NB4 (cell line): ENCODE measurements around the gene CXADR.
"Not testable (repeated sequence)": the region's sequence is repeated elsewhere in the genome, so short reads cannot be mapped to it uniquely, and the experiment has no call there.

Experiments used
- DNase-seq: peaks from one replicate; pipeline ENCODE4 v3.0.0; 2010; ENCODE audit warnings: low read depth
- H3K4me3 ChIP-seq: one replicate; pipeline ENCODE4 v1.5.1; 2011; ENCODE audit warnings: mild to moderate bottlenecking, low read depth, low read length, moderate library complexity
- MYC ChIP-seq: IDR thresholded peaks from 2 replicates; pipeline ENCODE4 v1.6.1; 2011; ENCODE audit warnings: low read depth, low read length
- POLR2A ChIP-seq: IDR thresholded peaks from 2 replicates; pipeline ENCODE4 v1.6.1; 2011; ENCODE audit warnings: mild to moderate bottlenecking; ENCODE audit not compliant: insufficient read length; ENCODE audit errors: extremely low read depth
- TF ChIP-seq, protein P1 (sequence below): IDR thresholded peaks from one replicate; pipeline ENCODE4 v1.5.1; 2012; ENCODE audit warnings: low read depth, low read length
- TF ChIP-seq, protein P2 (sequence below): IDR thresholded peaks from 2 replicates; pipeline ENCODE4 v1.6.1; 2011; ENCODE audit warnings: low read depth, low read length

The CXADR gene

DNA sequence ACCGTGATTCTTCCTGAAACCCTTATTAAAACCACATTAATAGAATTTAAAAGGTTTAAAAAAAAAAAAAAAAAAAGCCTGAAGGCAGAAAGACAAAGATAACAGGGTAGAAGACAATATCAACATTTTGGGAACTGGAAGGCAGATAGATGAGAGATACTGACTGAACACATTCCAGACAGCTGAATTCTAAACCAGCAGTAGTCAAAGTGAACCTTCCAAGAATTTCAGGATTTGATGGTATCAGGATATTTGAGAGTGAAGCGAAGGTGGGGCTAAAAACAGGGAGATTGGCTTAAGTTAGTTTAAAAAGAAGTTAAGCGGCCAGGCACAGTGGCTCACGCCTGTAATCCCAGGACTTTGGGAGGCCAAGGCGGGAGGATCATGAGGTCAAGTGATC, 5.3 kb upstream of the CXADR start:
- TF ChIP-seq POLR2A: no peak
- TF ChIP-seq, protein P1, sequence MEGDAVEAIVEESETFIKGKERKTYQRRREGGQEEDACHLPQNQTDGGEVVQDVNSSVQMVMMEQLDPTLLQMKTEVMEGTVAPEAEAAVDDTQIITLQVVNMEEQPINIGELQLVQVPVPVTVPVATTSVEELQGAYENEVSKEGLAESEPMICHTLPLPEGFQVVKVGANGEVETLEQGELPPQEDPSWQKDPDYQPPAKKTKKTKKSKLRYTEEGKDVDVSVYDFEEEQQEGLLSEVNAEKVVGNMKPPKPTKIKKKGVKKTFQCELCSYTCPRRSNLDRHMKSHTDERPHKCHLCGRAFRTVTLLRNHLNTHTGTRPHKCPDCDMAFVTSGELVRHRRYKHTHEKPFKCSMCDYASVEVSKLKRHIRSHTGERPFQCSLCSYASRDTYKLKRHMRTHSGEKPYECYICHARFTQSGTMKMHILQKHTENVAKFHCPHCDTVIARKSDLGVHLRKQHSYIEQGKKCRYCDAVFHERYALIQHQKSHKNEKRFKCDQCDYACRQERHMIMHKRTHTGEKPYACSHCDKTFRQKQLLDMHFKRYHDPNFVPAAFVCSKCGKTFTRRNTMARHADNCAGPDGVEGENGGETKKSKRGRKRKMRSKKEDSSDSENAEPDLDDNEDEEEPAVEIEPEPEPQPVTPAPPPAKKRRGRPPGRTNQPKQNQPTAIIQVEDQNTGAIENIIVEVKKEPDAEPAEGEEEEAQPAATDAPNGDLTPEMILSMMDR: no peak
- TF ChIP-seq MYC: no peak
- TF ChIP-seq, protein P2, sequence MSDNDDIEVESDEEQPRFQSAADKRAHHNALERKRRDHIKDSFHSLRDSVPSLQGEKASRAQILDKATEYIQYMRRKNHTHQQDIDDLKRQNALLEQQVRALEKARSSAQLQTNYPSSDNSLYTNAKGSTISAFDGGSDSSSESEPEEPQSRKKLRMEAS: no peak
- DNase-seq: no peak
- H3K4me3 ChIP-seq: no peak overlapping the region

DNA sequence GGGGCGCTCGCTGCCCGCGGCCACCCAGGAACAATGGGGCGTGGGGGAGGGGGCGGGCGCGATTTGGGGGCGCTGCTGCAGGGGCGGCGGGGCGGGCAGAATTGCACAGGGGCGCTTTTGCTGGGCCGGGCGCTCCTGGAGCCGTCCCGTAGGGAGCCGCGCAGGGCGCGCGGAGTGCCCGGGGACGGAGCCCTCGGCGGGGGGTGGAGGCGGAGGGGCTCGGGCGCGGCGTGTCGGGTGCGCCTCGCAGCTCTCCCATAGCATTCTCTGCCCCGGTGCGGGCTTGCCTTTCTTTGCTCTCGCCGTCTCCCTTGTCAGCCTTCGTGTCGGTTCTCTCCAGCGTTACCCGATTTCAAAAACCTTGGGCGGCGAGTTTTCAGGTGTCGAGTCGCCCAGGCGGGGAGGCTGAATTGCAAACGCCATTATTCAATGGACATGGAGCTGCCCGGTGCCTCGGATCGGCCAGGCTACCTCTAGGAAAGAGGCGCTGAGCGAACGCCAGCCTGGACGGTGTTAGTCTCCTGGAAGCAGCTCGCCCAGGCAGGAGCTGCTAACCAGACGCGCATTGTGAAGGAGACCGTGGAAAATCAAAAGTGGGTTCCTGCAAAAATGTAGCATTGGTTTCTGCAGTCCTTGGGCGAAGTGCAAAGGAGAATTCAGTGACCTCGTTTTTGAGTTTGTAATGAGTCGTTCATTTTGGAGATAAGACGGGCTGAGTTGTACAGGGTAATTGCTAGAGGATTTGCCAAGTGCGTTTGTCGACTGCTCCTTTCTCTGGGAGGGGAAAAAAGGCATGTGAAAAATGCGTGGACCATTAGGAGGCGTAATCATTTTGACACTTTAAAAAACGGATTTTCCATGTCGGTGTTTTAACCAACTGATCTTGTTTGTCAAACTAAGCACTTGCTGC, 626 bp downstream of the CXADR start:
- no peak overlapping the region for H3K4me3 ChIP-seq
- TF ChIP-seq MYC (no peak), POLR2A (no peak)
- TF ChIP-seq, protein P1: no peak
- TF ChIP-seq, protein P2: no peak
- no peak for DNase-seq

DNA sequence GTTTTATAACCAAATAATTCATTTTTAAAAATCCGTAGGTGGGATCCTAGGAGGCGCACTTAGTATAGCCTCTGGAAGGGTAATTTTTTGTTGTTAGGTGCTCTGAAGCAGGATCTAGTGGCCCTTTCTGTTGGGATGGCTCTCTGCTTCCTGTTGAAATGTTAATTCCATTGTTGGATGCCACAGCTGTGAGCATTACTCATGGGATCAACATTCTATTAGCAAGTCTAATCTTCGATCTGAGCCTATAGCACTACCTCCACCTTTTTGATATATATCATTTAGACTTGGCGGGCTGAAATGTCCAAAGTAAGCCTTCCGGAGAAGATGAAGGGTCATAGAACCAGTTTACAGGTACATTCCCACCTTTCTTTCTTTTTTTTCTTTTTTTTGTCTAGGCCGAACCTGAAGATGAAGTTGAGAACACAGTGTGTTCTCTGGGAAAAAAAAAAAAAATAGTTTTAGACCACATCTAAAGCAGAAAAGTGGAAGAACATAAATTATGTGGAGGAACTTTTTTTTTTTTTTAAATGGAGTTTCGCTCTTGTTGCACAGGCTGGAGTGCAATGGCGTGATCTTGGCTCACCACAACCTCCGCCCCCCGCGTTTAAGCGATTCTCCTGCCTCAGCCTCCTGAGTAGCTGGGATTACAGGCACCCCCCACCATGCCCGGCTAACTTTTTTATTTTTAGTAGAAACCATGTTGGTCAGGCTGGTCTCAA, 1.4 kb downstream of the CXADR start:
- no peak for DNase-seq
- TF ChIP-seq, protein P2: no peak
- TF ChIP-seq POLR2A (no peak), MYC (no peak)
- TF ChIP-seq, protein P1: no peak
- no peak overlapping the region for H3K4me3 ChIP-seq

DNA sequence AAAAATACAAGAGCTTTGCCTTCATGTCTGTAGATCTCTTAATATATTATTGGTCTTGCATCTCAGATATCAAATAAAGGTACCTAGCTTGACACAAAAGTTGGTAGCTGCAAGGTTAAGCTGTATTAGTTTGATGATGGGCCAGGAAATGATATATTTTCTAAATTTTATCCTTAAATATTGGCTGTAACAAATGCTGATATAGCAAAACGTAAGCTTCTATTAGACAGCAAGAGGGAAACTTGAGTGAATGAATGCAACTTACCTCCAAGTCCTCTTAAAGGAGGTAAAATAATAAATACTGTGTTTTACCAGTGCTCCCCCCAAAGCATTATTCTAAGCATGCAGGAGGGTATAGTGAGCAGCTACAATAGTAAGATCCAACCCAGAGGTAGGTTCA, 4.2 kb downstream of the CXADR start:
- not testable (repeated sequence) for H3K4me3 ChIP-seq, DNase-seq

DNA sequence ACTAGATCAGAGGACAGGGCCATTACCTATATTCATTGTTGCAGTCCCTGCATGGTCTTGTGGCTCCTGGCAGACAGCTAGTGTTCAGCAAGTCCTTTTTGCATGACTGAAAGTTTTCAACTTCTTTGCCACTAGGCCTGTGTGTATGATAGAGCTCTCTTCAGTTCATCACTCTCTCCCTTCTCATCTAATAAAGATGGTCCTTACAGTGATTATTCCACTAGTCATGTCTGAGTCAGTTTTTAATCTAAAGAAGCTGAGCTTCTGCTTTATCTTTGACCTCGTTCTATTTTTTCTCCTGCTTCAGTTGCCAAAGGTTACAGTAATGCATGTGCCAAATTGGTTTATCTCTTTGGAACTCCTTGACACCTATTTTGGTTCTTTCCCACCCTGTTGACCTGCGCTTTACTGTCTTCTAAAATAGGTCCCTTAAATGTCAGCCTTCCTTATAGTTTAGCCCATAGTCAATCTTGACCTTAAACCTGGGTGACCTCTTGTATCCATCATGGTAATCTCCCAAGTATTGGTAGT, 6.4 kb downstream of the CXADR start:
- TF ChIP-seq, protein P2: no peak
- TF ChIP-seq, protein P1: no peak
- TF ChIP-seq MYC (no peak), POLR2A (no peak)
- no peak for DNase-seq
- no peak overlapping the region for H3K4me3 ChIP-seq

DNA sequence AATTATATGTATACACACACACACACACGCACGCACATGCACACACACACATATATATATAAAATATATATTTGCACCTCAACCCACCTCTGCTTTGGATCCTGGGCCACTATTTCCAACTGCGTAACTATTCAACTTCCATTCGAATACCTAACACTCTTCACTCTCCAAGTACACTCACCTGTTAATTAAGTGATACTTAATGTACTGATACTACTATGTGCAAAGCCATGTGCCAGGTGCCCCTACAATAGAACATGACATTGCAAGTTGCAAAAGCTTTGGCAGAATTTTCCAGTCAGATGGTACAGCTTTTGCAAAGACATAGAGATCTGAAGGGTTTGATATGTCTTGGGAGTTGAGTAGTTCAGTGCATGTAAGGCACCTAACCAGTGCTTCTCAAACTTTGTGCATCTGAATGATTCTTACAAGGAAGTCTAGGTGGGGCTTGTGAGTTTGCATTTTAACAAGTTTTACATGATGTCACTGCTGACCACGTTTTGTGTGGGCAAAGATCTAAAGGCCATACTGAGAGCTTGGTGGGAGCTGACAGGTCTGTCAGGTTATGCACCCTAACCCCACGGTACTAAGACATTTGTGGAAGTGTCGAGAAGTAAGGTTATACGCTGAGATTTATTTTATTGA, 7.2 kb downstream of the CXADR start:
- DNase-seq: no peak
- TF ChIP-seq MYC (no peak), POLR2A (no peak)
- TF ChIP-seq, protein P1: no peak
- TF ChIP-seq, protein P2: no peak
- no peak overlapping the region for H3K4me3 ChIP-seq
